NCI-H1048 (cell line): ENCODE measurements around the gene SLC39A8.

Experiments used
- DNase-seq: peaks from one replicate; lab custom pipeline; 2025; lab: John Stamatoyannopoulos, UW

Gene SLC39A8

GRCh38 chr4:102339018-102339417 lies 6.3 kb downstream of the SLC39A8 start:
- no peak for DNase-seq

- no peak for DNase-seq
These were observed 6.9 kb downstream of the SLC39A8 start for GRCh38 chr4:102338405-102338804.

DNA sequence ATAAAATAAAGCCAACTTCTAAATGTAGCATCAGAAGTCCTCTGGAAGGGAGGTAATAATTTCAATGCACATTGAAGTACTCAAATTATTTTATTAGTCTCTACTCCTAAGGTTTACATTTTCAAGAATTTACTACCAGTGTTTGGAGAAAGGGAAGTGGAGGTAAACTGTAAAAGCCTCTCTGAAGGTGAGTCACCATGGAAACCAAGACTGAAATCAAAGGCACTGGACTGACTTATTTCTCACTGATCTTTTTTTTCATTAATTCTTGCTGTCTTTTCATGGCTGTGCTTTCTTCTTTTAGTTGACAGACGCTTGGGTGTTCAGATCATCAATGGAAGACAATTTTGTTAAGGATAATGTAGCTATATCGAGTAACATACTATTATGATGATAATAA lies 9.7 kb downstream of the SLC39A8 start:
- no peak for DNase-seq

GRCh38 chr4:102334624-102335023 lies 10.7 kb downstream of the SLC39A8 start:
- no peak for DNase-seq

DNA sequence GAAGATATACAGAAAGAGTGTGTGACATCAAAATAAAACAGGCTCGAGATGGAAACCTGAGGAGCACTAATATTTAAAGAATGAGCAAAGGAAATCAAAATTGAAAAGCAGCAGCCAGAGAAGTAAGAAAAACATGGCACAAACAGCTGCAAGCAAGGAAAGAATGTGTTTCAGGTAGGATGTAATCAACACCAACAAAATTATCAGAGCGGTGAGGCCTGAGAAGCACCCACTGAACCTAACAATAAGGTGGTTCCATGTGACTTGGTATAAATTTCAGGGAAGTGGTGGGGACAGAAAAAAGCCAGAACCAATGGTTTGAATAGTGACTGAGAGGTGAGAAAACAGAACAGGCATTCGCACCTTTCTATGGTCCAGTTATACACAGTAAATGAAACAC lies 11.5 kb downstream of the SLC39A8 start:
- DNase-seq, result no peak

DNA sequence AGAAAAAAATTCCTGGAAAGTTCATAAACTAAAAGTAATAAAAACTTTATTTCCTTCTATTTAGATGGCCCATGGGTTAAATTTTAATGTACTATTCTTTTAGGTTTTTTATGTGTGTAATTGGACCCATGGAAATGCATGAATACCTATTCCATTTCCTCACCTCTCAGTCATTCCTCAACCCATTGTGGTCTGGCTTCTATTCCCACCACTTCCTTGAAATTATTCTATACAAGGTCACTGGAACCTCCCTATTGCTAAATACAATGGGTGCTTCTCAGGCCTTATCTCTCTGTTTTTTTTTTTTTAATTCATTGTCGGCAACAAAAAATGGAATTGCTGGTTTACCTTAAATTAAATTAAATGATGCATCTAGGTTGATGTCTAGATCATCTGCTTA lies 17.2 kb downstream of the SLC39A8 start:
- DNase-seq, result no peak

- DNase-seq, result no peak
These were observed 18.3 kb downstream of the SLC39A8 start for GRCh38 chr4:102326951-102327350.

DNA sequence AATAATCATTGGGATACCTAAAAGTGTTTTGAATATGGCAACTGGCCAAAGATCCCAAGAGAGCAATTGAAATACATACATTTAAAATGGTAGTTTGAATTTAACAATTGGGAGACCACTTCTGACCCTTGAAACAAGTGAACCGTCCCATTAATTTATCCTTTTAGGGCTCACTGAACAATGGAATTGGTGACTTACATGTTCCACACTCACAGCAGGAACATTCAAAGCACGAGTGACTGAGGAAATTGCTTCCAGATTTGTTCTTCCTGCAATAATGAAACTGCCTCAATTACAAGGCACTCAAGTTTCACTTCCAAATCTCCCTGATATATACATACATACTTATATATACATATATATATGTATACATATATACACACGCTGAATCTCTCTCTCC lies 20.6 kb downstream of the SLC39A8 start:
- DNase-seq, result no peak

DNA sequence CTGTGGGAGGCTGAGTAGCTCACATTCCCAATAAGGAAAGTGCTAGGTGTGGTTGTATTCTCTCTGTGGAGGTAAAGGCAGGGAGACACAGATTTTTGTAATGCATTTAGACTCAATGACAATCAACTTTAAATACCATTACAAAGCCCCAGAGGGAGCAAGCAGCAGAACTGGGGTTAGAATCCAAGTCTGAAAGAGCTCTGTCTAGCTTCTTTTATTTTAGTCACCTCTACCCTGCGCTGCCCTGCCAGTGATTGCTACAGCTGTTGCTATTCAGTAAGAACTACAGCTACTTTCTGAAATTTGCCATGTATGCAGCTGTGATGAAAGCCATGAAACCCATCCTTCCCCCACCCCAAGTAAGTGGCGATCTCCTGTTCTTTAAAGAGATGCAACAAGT lies 22.5 kb downstream of the SLC39A8 start:
- no peak for DNase-seq

DNA sequence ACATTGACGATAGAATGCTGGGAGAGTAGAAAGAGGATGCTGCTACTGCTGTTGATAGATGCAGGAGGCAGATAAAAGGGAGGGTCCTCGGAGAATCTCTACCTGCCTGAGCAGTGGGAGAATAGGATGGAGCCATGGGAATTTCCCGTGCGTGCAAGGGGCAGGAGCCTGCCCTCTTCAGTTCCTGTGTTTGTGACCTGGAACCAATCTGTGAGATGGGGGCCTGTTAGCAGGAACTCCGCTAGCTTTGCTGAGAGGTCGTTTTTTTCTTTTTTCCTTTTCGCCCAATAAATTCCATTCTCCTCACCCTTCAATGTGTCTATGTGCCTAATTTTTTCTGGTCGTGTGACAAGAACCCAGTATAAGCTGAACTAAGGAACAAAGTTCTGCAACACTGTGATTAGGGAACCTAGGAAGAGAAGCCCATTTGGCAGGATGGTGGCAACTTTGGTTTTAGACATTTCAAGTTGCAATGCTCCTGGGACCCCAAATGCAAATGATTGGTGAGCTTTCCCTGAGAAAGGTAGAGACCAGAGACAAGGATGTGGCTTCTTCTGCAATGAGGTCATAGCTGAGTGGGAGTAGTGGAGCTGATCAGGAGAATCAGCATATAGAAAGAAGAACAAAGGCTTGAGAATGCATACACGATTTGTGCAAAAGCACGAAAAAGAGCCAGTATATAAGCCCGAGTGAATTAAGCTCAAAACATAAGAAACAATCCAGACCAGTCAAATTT lies 23.9 kb downstream of the SLC39A8 start:
- DNase-seq, result no peak

- no peak for DNase-seq
These were observed 25.7 kb downstream of the SLC39A8 start for GRCh38 chr4:102319594-102319993.

- DNase-seq, result no peak
These were observed 26.8 kb downstream of the SLC39A8 start for GRCh38 chr4:102318526-102318925.

DNA sequence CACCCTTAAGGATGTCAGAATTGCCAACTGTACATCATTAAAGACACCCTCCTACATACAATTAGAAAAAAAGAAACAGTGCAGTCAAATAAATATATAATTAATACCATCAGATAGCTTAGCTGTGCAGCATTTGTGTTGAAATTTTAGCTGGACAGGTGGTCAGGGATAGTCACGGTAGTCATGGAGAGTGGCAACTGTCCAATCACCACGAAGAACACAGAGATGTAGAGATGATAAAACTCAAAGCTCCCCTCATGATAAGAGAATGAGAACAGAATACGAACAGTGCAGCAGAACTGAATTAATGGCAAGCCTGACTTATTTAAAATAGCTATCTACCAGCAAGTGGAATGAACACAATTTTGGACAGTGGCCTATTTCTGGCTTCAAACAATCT lies 27.2 kb downstream of the SLC39A8 start:
- no peak for DNase-seq

DNA sequence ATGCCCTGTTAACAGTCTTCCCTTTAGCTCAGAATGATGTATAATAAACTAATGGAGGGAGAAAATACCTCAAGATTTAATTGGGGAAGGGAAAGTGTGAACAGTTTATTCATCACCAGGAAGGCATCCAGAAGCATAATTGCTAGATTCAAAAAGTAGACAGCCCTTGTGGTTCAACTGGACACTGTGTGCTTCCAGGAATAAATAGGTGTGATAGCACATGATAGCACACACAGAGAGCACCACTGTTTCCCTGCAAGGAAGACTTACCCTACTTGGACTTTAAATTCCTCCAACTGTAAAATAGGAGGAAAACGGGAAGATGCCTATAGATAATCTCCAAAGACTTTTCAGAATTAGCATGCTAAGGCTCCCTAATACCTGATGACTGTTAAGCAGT lies 27.8 kb downstream of the SLC39A8 start:
- no peak for DNase-seq

- DNase-seq, result no peak
These were observed 28.7 kb downstream of the SLC39A8 start for GRCh38 chr4:102316585-102316984.

- no peak for DNase-seq
These were observed 29.8 kb downstream of the SLC39A8 start for GRCh38 chr4:102315532-102315931.

DNA sequence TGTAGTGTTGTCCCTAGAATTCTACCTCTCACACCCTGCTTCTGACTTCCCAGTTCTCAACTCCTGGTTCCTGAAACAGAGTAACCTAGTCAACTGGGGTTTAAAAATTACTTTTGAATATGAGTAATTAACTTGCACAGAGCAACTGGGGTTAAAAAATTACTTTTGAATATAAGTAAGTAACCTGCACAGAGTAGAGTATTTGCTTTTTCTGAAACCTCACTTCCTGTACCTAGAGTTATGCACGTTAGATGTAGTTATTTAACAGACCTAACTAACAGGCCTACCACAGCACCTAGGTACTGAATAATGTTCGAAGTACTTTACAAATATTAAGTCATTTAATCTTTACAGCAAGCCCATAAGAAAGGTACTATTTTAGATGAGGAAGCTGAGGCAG lies 32.9 kb downstream of the SLC39A8 start:
- DNase-seq, result no peak

DNA sequence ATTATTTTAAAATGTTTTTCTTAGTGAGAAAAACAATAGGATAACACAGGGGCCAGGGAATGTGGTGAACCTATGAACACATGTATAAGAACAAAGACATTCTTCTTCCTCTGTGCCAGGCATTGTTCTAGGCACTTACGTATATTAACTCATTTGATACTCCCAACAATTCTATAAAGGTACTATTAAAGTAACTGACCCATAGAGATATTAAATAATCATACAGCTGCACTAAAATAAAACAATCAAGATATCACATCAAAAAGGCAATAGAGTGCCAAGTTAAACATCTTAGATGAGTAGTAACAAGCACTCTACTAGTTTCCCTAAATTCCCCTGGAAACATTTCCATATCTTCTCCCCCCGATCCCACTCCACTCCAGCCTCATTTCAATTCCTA lies 33.4 kb downstream of the SLC39A8 start:
- no peak for DNase-seq

DNA sequence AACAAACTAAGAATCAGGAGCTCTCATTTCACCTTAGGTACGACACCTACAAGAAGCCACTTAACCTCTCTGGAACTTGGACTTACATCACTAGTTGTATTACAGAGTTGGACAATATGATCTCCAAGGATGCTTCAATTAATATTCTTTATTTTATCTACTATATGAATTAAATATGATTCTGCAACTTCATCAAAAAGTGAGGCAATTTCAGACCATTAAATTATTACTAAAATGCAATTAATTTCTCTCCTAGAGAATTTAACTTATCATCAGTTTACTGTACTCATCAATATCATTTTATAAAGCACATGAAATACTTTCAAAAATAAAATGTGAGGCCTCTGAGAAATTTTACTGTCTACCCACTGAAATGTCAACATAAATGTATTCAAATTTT lies 33.9 kb downstream of the SLC39A8 start:
- no peak for DNase-seq

DNA sequence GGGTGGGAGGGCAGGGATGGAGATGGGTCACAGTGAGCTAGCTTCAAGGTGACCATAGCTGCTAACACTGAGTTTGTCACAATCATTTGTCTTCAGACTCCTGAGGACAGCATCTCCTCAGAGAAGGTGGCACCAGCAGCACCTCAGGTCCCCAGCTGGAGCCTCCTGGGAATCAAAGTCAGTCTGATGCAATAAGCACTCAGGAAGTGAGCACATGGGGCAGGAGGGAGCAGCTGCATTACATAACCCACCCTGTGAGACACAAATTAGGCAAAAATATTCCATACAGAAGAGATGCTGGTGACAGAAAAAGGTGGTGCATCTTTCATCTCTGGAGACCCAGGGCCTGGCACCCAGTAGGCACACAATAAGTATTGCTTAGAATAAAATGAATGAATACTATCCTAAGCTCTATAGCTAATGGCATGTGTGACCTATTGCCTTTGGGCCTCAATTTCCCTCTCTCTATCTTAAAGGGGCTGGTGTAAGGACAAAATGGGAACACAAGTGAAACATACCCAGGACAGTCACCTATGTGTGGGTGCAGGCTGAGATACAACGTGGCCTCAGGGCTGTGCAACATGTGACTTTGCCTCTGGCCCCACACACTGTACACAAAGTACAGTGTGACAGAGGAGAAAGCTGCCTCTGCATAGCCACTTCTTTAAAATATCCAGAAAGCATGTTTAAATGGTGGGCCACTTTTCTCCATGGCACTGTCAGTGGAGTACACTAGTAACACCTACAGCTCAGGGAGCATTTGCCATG lies 37.1 kb downstream of the SLC39A8 start:
- no peak for DNase-seq

DNA sequence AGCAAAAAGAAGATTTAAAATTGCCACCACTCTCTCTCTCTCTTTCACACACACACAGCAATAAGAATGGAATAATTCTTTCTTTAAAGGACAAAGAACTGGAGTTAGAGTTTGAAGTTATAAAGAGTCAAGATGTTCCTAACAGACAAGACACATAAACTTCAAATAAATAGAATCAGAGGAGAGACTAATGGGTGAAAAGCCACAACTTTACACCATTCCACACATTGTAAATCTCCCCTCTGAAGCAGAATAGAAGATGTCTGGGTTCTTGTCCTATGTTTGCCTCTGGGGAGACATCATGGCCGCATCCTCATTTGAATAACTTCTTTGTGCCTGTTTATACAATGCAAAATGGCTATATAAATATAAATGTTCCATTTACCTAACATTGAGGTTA lies 39.6 kb downstream of the SLC39A8 start:
- DNase-seq, result no peak

DNA sequence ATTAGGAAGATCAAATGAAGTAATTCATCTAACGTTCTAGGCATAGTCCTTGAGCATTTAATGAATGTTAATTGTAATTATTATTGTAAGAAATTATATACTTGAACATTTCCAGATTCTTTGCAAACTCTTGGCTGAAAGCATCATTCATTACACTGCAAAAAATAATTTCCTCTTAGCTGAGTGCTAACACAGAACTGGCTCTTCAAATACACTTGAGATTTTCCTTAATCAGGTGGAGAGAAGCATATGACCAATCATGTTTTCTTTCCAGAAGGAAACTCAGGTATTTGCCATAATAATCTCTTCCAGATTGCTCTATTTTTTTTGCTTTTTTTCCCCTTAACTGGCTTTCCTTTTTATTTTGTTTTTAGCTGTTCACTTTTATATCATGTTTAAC lies 42.5 kb downstream of the SLC39A8 start:
- DNase-seq, result no peak

- no peak for DNase-seq
These were observed 44.1 kb downstream of the SLC39A8 start for GRCh38 chr4:102301167-102301566.
